HepG2 (cell line): ENCODE data around the gene LTB4R2. TPM values are rescaled to one million over a fixed set of nuclear protein-coding genes. Genes with fewer than 3 reads are reported as not detected.

ENCODE experiments used
- ATAD3A ChIP-seq: sonication (generic); formaldehyde crosslinking; IDR thresholded peaks from 2 replicates; pipeline ENCODE4 v1.4.0; 2020; ENCODE audit warnings: missing genetic modification reagents
- ATRX ChIP-seq: sonication (generic); formaldehyde crosslinking; IDR thresholded peaks from 2 replicates; pipeline ENCODE4 v1.4.0; 2020; ENCODE audit warnings: missing genetic modification reagents, borderline replicate concordance
- CHD2 ChIP-seq: IDR thresholded peaks from 2 replicates; pipeline ENCODE4 v1.6.1; 2011; ENCODE audit warnings: low read depth, low read length, improper control_type of control experiment
- KDM6A ChIP-seq: IDR thresholded peaks from 2 replicates; pipeline ENCODE4 v1.6.1; 2016; ENCODE audit warnings: low read depth
- NFATC3 ChIP-seq: sonication (generic); formaldehyde crosslinking; IDR thresholded peaks from 2 replicates; pipeline ENCODE4 v1.5.1; 2020; ENCODE audit warnings: mild to moderate bottlenecking, missing genetic modification reagents
- NPAS2 ChIP-seq: sonication (generic); formaldehyde crosslinking; IDR thresholded peaks from 2 replicates; pipeline ENCODE4 v1.8.0; 2022; ENCODE audit warnings: mild to moderate bottlenecking, missing genetic modification reagents, borderline replicate concordance
- RARA ChIP-seq: IDR thresholded peaks from 2 replicates; pipeline ENCODE4 v1.6.1; 2016; ENCODE audit warnings: missing genetic modification reagents, missing compliant biosample characterization
- SIX4 ChIP-seq: sonication (generic); formaldehyde crosslinking; IDR thresholded peaks from 2 replicates; pipeline ENCODE4 v1.4.0; 2020; ENCODE audit warnings: missing genetic modification reagents
- SMAD1 ChIP-seq: sonication (generic); formaldehyde crosslinking; IDR thresholded peaks from 2 replicates; pipeline ENCODE4 v1.4.0; 2020; ENCODE audit warnings: missing genetic modification reagents, low read depth, mild to moderate bottlenecking, borderline replicate concordance
- SP140L ChIP-seq: sonication (generic); formaldehyde crosslinking; IDR thresholded peaks from 2 replicates; pipeline ENCODE4 v1.4.0; 2020; ENCODE audit warnings: missing genetic modification reagents, borderline replicate concordance
- ZBTB42 ChIP-seq: sonication (generic); formaldehyde crosslinking; IDR thresholded peaks from 2 replicates; pipeline ENCODE4 v1.5.0; 2020; ENCODE audit warnings: mild to moderate bottlenecking, missing genetic modification reagents
- ZNF30 ChIP-seq: sonication (generic); formaldehyde crosslinking; IDR thresholded peaks from 2 replicates; pipeline ENCODE4 v1.5.0; 2020; ENCODE audit warnings: mild to moderate bottlenecking, missing genetic modification reagents
- ZNF331 ChIP-seq: sonication (generic); formaldehyde crosslinking; IDR thresholded peaks from 2 replicates; pipeline ENCODE4 v1.4.0; 2020; ENCODE audit warnings: missing genetic modification reagents
- ZNF629 ChIP-seq: sonication (generic); formaldehyde crosslinking; conservative IDR thresholded peaks from 2 replicates; pipeline ENCODE4 v1.5.0; 2020; ENCODE audit warnings: missing genetic modification reagents
- ZNF775 ChIP-seq: sonication (generic); formaldehyde crosslinking; IDR thresholded peaks from 2 replicates; pipeline ENCODE4 v1.4.0; 2020; ENCODE audit warnings: missing genetic modification reagents, mild to moderate bottlenecking, moderate library complexity, borderline replicate concordance
- ZNF780A ChIP-seq: sonication (generic); formaldehyde crosslinking; IDR thresholded peaks from 2 replicates; pipeline ENCODE4 v1.8.0; 2022; ENCODE audit warnings: mild to moderate bottlenecking, missing genetic modification reagents, moderate library complexity
- ZNF790 ChIP-seq: sonication (generic); formaldehyde crosslinking; IDR thresholded peaks from 2 replicates; pipeline ENCODE4 v1.8.0; 2022; ENCODE audit warnings: missing genetic modification reagents, mild to moderate bottlenecking, borderline replicate concordance
- polyA plus RNA-seq, 8 experiments: library from polyadenylated mRNA; depleted of rRNA in 3 of 8; stranded (reverse) in 7 of 8; unstranded in 1 of 8; fragments of >200 nt; fragmentation: Illumina TruSeq in 4 of 8; extraction: Trizol in 4 of 8; gene quantifications; 2 replicates each; pipeline versions ENCODE4 v1.2.1 to v1.2.3, GENCODE V29; 2011 to 2016; ENCODE audit warnings: low read depth in 4 of 8, missing spikeins in 1 of 8, mixed read lengths in 1 of 8; ENCODE audit not compliant: insufficient read depth in 1 of 8
- total RNA-seq, 5 experiments: library from RNA; depleted of rRNA; stranded (reverse); fragments of >200 nt; fragmentation: Illumina TruSeq; extraction: Trizol; gene quantifications; 2 replicates each; pipeline ENCODE4 v1.2.3, GENCODE V29; 2016; ENCODE audit warnings: low read depth in 1 of 5
- TF ChIP-seq, protein P1 (sequence below): sonication (generic); formaldehyde crosslinking; IDR thresholded peaks from 2 replicates; pipeline ENCODE4 v1.5.1; 2020; ENCODE audit warnings: missing genetic modification reagents, mild to moderate bottlenecking, borderline replicate concordance
- TF ChIP-seq, protein P2 (sequence below): sonication (generic); formaldehyde crosslinking; IDR thresholded peaks from 2 replicates; pipeline ENCODE4 v1.9.0; 2021; ENCODE audit warnings: missing genetic modification reagents, borderline replicate concordance
- TF ChIP-seq, protein P3 (sequence below): IDR thresholded peaks from 2 replicates; pipeline ENCODE4 v1.4.0; 2020; ENCODE audit warnings: mild to moderate bottlenecking, missing genetic modification reagents
- TF ChIP-seq, protein P4 (sequence below): IDR thresholded peaks from 2 replicates; pipeline ENCODE4 v1.6.1; 2012; ENCODE audit warnings: inconsistent platforms

The LTB4R2 gene
- total and polyA plus RNA-seq, 2 of the 13 experiments (the other 11 are each of a cell fraction or from before 2014, with no cell fraction given), result 3.9 to 6.9 TPM

DNA sequence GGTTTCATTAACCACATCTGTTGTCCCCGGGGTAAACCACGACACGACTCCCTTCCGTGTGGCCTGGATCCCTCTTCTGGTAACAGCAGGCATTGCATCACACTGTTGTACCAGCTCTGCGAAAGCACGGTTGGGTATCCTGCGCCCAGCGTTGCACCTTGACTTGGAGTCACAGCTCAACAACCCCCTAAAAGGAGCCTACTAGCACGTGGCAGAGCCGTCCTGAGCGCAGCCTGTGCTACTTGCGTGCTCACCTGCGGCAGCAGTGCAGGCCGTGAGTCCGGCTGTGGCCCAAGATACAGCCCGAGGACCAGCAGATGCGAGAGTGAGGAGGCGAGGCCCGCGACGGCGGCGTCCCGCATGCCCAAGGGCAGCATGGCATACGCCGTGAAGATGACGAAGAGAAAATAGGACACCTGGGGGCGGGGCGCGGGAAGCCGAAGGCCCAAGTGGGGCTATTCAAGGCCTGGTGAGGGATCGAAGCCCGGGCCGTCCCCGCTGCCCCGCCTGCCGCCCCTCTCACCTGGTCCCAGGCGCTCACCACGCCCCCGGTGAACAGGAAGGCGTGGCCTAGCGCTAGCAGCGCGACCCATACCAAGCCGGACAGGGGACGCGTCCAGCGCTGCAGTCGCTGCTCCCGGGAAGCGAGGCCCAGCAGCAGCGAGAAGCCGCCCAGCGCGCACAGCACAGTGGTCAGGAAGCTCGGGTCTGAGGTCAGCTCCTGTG, 22.5 kb downstream of the LTB4R2 start (continued):
- peak; percentile 71 for TF ChIP-seq ZNF775 (CRISPR knock-in tag)
- no peak for TF ChIP-seq NPAS2 (CRISPR knock-in tag)
- peak; percentile 99 for TF ChIP-seq NFATC3 (CRISPR knock-in tag)
- no peak for TF ChIP-seq ZNF629 (CRISPR knock-in tag)
- peak; percentile 33; the same call in 1 of the 2 replicates for TF ChIP-seq SIX4 (CRISPR knock-in tag)
- no peak for TF ChIP-seq ATRX (CRISPR knock-in tag)
- TF ChIP-seq, protein P1, sequence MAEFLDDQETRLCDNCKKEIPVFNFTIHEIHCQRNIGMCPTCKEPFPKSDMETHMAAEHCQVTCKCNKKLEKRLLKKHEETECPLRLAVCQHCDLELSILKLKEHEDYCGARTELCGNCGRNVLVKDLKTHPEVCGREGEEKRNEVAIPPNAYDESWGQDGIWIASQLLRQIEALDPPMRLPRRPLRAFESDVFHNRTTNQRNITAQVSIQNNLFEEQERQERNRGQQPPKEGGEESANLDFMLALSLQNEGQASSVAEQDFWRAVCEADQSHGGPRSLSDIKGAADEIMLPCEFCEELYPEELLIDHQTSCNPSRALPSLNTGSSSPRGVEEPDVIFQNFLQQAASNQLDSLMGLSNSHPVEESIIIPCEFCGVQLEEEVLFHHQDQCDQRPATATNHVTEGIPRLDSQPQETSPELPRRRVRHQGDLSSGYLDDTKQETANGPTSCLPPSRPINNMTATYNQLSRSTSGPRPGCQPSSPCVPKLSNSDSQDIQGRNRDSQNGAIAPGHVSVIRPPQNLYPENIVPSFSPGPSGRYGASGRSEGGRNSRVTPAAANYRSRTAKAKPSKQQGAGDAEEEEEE, result peak; percentile 99
- peak; percentile 95; the same call in 1 of the 2 replicates for TF ChIP-seq SMAD1 (CRISPR knock-in tag)
- peak; percentile 85 for TF ChIP-seq ATAD3A (CRISPR knock-in tag)
- TF ChIP-seq, protein P2, sequence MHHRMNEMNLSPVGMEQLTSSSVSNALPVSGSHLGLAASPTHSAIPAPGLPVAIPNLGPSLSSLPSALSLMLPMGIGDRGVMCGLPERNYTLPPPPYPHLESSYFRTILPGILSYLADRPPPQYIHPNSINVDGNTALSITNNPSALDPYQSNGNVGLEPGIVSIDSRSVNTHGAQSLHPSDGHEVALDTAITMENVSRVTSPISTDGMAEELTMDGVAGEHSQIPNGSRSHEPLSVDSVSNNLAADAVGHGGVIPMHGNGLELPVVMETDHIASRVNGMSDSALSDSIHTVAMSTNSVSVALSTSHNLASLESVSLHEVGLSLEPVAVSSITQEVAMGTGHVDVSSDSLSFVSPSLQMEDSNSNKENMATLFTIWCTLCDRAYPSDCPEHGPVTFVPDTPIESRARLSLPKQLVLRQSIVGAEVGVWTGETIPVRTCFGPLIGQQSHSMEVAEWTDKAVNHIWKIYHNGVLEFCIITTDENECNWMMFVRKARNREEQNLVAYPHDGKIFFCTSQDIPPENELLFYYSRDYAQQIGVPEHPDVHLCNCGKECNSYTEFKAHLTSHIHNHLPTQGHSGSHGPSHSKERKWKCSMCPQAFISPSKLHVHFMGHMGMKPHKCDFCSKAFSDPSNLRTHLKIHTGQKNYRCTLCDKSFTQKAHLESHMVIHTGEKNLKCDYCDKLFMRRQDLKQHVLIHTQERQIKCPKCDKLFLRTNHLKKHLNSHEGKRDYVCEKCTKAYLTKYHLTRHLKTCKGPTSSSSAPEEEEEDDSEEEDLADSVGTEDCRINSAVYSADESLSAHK (CRISPR knock-in tag), result peak; percentile 80; the same call in 1 of the 2 replicates
- peak; percentile 84; the same call in 1 of the 2 replicates for TF ChIP-seq SP140L (CRISPR knock-in tag)
- TF ChIP-seq, protein P3, sequence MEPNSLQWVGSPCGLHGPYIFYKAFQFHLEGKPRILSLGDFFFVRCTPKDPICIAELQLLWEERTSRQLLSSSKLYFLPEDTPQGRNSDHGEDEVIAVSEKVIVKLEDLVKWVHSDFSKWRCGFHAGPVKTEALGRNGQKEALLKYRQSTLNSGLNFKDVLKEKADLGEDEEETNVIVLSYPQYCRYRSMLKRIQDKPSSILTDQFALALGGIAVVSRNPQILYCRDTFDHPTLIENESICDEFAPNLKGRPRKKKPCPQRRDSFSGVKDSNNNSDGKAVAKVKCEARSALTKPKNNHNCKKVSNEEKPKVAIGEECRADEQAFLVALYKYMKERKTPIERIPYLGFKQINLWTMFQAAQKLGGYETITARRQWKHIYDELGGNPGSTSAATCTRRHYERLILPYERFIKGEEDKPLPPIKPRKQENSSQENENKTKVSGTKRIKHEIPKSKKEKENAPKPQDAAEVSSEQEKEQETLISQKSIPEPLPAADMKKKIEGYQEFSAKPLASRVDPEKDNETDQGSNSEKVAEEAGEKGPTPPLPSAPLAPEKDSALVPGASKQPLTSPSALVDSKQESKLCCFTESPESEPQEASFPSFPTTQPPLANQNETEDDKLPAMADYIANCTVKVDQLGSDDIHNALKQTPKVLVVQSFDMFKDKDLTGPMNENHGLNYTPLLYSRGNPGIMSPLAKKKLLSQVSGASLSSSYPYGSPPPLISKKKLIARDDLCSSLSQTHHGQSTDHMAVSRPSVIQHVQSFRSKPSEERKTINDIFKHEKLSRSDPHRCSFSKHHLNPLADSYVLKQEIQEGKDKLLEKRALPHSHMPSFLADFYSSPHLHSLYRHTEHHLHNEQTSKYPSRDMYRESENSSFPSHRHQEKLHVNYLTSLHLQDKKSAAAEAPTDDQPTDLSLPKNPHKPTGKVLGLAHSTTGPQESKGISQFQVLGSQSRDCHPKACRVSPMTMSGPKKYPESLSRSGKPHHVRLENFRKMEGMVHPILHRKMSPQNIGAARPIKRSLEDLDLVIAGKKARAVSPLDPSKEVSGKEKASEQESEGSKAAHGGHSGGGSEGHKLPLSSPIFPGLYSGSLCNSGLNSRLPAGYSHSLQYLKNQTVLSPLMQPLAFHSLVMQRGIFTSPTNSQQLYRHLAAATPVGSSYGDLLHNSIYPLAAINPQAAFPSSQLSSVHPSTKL (CRISPR knock-in tag), result peak; percentile 59
- TF ChIP-seq ZBTB42 (CRISPR knock-in tag), result peak; percentile 93
- peak; percentile 96 for TF ChIP-seq ZNF780A
- peak; percentile 46; the same call in 1 of the 2 replicates for TF ChIP-seq RARA (CRISPR knock-in tag)
- TF ChIP-seq, protein P4, sequence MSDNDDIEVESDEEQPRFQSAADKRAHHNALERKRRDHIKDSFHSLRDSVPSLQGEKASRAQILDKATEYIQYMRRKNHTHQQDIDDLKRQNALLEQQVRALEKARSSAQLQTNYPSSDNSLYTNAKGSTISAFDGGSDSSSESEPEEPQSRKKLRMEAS, result peak; percentile 98; the same call in 1 of the 2 replicates
- TF ChIP-seq ZNF790, result peak; percentile 17; the same call in 1 of the 2 replicates
- TF ChIP-seq ZNF30 (CRISPR knock-in tag), result peak; percentile 99
- 0 out of 2 replicates have a peak, but pooled peaks have one; percentile 16 for TF ChIP-seq KDM6A (CRISPR knock-in tag)
- peak; percentile 47 for TF ChIP-seq CHD2
- peak; percentile 75 for TF ChIP-seq ZNF331
